Measurements from ENCODE around the gene SEC14L5.
A peak's percentile ranks its signal among the peaks of the same experiment; 100 is the strongest.
"Not testable (repeated sequence)": the region's sequence is repeated elsewhere in the genome, so short reads cannot be mapped to it uniquely, and the experiment has no call there.

The SEC14L5 gene

DNA sequence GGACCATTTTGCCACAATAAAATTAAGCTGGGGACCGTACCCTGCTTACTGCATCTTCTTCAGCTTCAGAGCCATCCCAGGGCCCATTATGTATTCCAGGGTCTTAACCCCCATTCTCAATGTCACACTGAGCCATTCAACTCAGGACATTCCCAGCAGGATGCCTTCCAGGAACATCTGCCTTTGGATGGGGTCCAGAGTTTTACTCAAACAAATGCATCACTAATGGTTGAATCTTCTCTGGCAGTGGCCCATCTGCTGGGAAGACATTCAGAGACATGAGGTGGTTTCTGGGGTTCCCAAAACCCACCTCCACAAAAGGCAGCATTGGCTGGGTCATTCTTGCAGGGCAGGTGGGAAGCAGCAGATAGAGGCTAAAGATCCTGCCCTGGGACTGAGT lies 3.4 kb upstream of the SEC14L5 start:
- Histone ChIP-seq H3K4me3 (ENCODE audit: low read length in 2 of 2) (no peak overlapping the region), H3K36me3 (ENCODE audit: control insufficient read depth in 2 of 2, insufficient read depth in 2 of 2, low read length in 2 of 2) (no peaks in the 10 kb centered on the region)

DNA sequence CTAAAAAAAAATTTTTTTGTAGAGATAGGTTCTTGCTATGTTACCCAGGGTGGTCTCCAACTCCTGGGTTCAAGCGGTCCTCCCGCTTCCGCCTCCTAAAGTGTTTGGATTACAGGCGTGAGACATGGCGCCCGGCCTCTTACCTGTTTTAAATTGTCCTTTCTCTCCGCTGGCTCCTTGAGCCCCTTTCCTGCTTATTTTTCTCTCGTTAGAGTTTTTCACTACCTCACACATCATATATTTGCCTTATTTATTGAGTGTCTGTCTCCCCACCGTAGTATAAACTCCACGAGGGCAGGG lies 760 bp upstream of the SEC14L5 start:
- Histone ChIP-seq H3K27ac (ENCODE audit: low read length) (peak overlapping the region; percentile 31), H3K9ac (ENCODE audit: low read length in 2 of 2) (peak overlapping the region; percentile 36 to 62), H3K36me3 (ENCODE audit: control insufficient read depth in 2 of 2, insufficient read depth in 2 of 2, low read length in 2 of 2) (no peaks in the 10 kb centered on the region), H3K4me3 (ENCODE audit: low read length in 2 of 2) (peak overlapping the region; percentile 69 to 79), H3K9me3 (ENCODE audit: control insufficient read depth in 2 of 2, low read length in 2 of 2) (no peaks in the 10 kb centered on the region), H3K27me3 (ENCODE audit: control insufficient read depth in 1 of 2, insufficient read depth in 2 of 2, low read length in 2 of 2) (no peaks in the 10 kb centered on the region), H3K4me1 (ENCODE audit: control insufficient read depth, insufficient read depth, low read length) (peaks cover 26% of the 10 kb centered on the region)

More for the DNA sequence above, 3.4 kb upstream of the SEC14L5 start:
- Histone ChIP-seq H3K4me1 (ENCODE audit: control insufficient read depth, insufficient read depth, low read length) (peaks cover 26% of the 10 kb centered on the region), H3K9me3 (ENCODE audit: control insufficient read depth in 2 of 2, low read length in 2 of 2) (no peaks in the 10 kb centered on the region), H3K27ac (ENCODE audit: low read length) (no peak overlapping the region), H3K27me3 (ENCODE audit: control insufficient read depth in 1 of 2, insufficient read depth in 2 of 2, low read length in 2 of 2) (no peaks in the 10 kb centered on the region), H3K9ac (ENCODE audit: low read length in 2 of 2) (no peak overlapping the region)

GRCh38 chr16:4958510-4959438 lies 644 bp downstream of the SEC14L5 start:
- no peak overlapping the region for H3K27ac ChIP-seq (ENCODE audit: low read length)
- no peak overlapping the region for H3K9ac ChIP-seq (ENCODE audit: low read length in 2 of 2)
- H3K36me3 ChIP-seq (ENCODE audit: control insufficient read depth in 2 of 2, insufficient read depth in 2 of 2, low read length in 2 of 2) = no peaks in the 10 kb centered on the region
- no peaks in the 10 kb centered on the region for H3K9me3 ChIP-seq (ENCODE audit: control insufficient read depth in 2 of 2, low read length in 2 of 2)
- peak overlapping the region; percentile 76 to 79 for H3K4me3 ChIP-seq (ENCODE audit: low read length in 2 of 2)
- H3K27me3 ChIP-seq (ENCODE audit: control insufficient read depth in 1 of 2, insufficient read depth in 2 of 2, low read length in 2 of 2) = no peaks in the 10 kb centered on the region
- peaks cover 26% of the 10 kb centered on the region for H3K4me1 ChIP-seq (ENCODE audit: control insufficient read depth, insufficient read depth, low read length)

GRCh38 chr16:4960579-4960978 lies 2.4 kb downstream of the SEC14L5 start:
- Histone ChIP-seq H3K4me1 (ENCODE audit: control insufficient read depth, insufficient read depth, low read length) (peaks cover 26% of the 10 kb centered on the region), H3K4me3 (ENCODE audit: low read length in 2 of 2) (no peak overlapping the region), H3K9ac (ENCODE audit: low read length in 2 of 2) (no peak overlapping the region), H3K36me3 (ENCODE audit: control insufficient read depth in 2 of 2, insufficient read depth in 2 of 2, low read length in 2 of 2) (no peaks in the 10 kb centered on the region), H3K9me3 (ENCODE audit: control insufficient read depth in 2 of 2, low read length in 2 of 2) (no peaks in the 10 kb centered on the region), H3K27ac (ENCODE audit: low read length) (no peak overlapping the region), H3K27me3 (ENCODE audit: control insufficient read depth in 1 of 2, insufficient read depth in 2 of 2, low read length in 2 of 2) (no peaks in the 10 kb centered on the region)

DNA sequence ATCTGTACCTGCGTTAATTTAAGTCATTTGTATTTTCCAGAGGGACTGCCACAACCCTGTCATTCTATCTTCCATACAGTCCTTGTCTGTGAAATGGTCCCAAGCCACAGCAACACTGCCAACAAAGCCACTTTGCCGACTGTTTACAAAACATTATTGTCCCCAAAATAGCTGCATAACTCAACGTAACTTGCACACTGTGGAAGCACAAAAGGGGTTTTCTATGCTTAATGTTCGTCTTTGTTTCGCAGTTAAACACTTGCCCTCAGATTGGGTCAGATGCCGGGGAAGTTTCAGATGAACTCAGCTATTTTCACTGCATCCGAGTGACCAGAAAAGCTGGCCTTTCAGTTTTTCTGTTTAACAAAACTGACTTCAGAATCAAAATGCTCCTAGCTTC lies 4.6 kb downstream of the SEC14L5 start:
- no peaks in the 10 kb centered on the region for H3K36me3 ChIP-seq (ENCODE audit: control insufficient read depth in 2 of 2, insufficient read depth in 2 of 2, low read length in 2 of 2)
- no peaks in the 10 kb centered on the region for H3K9me3 ChIP-seq (ENCODE audit: control insufficient read depth in 2 of 2, low read length in 2 of 2)
- H3K4me3 ChIP-seq (ENCODE audit: low read length in 2 of 2) = no peak overlapping the region
- no peak overlapping the region for H3K27ac ChIP-seq (ENCODE audit: low read length)
- no peak overlapping the region for H3K9ac ChIP-seq (ENCODE audit: low read length in 2 of 2)
- H3K27me3 ChIP-seq (ENCODE audit: control insufficient read depth in 1 of 2, insufficient read depth in 2 of 2, low read length in 2 of 2) = no peaks in the 10 kb centered on the region
- H3K4me1 ChIP-seq (ENCODE audit: control insufficient read depth, insufficient read depth, low read length) = peaks cover 10% of the 10 kb centered on the region

GRCh38 chr16:4963527-4963926 lies 5.4 kb downstream of the SEC14L5 start:
- not testable (repeated sequence) for H3K4me1 ChIP-seq (ENCODE audit: control insufficient read depth, insufficient read depth, low read length); H3K27ac ChIP-seq (ENCODE audit: low read length); H3K9ac ChIP-seq (ENCODE audit: low read length in 2 of 2); H3K36me3 ChIP-seq (ENCODE audit: control insufficient read depth in 2 of 2, insufficient read depth in 2 of 2, low read length in 2 of 2); H3K27me3 ChIP-seq (ENCODE audit: control insufficient read depth in 1 of 2, insufficient read depth in 2 of 2, low read length in 2 of 2); H3K4me3 ChIP-seq (ENCODE audit: low read length in 2 of 2); H3K9me3 ChIP-seq (ENCODE audit: control insufficient read depth in 2 of 2, low read length in 2 of 2)

- no peak overlapping the region for H3K27ac ChIP-seq (ENCODE audit: low read length)
- H3K4me1 ChIP-seq (ENCODE audit: control insufficient read depth, insufficient read depth, low read length) = no peaks in the 10 kb centered on the region
- H3K36me3 ChIP-seq (ENCODE audit: control insufficient read depth in 2 of 2, insufficient read depth in 2 of 2, low read length in 2 of 2) = no peaks in the 10 kb centered on the region
- H3K9ac ChIP-seq (ENCODE audit: low read length in 2 of 2) = no peak overlapping the region
- no peak overlapping the region for H3K4me3 ChIP-seq (ENCODE audit: low read length in 2 of 2)
- no peaks in the 10 kb centered on the region for H3K9me3 ChIP-seq (ENCODE audit: control insufficient read depth in 2 of 2, low read length in 2 of 2)
- peaks cover 0 to 3% of the 10 kb centered on the region in 2 donors for H3K27me3 ChIP-seq (ENCODE audit: control insufficient read depth in 1 of 2, insufficient read depth in 2 of 2, low read length in 2 of 2)
Observed at GRCh38 chr16:4966736-4967453, 8.8 kb downstream of the SEC14L5 start.

DNA sequence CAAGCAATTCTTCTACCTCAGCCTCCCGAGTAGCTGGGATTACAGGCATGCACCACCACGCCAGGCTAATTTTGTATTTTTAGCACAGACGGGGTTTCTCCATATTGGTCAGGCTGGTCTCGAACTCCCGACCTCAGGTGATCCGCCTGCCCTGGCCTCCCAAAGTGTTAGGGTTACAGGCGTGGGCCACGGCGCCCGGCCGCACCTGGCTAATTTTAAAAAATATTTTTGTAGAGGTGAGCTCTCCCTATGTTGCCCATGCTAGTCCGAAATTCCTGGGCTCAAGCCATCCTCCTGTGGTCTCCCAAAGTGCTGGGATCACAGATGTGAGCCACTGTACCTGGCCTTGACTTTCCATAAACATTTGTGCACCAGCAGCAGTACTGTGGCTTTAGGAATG lies 10.1 kb downstream of the SEC14L5 start:
- not testable (repeated sequence) for H3K4me1 ChIP-seq (ENCODE audit: control insufficient read depth, insufficient read depth, low read length)

DNA sequence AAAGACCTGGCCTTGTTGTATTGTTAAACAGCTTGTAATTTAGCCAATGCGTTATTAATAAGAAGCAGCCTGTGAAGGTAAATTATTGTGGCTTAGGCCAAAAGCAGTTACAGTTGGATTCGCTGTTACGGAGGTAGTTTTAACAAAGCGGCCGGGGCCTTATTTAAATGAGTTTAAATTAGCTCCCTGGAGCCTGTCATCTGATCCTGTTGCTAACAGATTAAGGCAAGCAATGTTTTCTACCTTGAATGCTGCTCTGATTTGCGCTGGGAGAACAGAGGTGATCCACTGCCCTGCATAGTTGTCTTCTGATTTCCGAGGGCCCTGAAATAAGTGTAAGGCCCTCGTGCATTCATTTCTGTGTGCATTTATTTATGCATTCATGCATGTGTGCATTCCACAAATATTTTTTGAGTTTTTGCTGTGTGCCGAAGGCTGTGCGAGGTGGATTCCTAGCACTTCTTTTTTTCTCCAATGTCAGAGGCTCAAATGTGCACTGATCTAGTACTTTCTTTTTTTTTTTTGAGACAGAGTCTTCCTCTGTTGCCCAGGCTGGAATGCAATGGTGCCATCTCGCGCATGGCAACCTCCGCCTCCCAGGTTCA lies 10.9 kb downstream of the SEC14L5 start:
- Histone ChIP-seq H3K4me1 (ENCODE audit: control insufficient read depth, insufficient read depth, low read length) (no peaks in the 10 kb centered on the region), H3K9me3 (ENCODE audit: control insufficient read depth in 2 of 2, low read length in 2 of 2) (no peaks in the 10 kb centered on the region), H3K9ac (ENCODE audit: low read length in 2 of 2) (no peak overlapping the region), H3K36me3 (ENCODE audit: control insufficient read depth in 2 of 2, insufficient read depth in 2 of 2, low read length in 2 of 2) (no peaks in the 10 kb centered on the region), H3K4me3 (ENCODE audit: low read length in 2 of 2) (no peak overlapping the region), H3K27me3 (ENCODE audit: control insufficient read depth in 1 of 2, insufficient read depth in 2 of 2, low read length in 2 of 2) (peaks cover 0 to 3% of the 10 kb centered on the region in 2 donors), H3K27ac (ENCODE audit: low read length) (no peak overlapping the region)

More for the DNA sequence above, 10.1 kb downstream of the SEC14L5 start:
- not testable (repeated sequence) for H3K27me3 ChIP-seq (ENCODE audit: control insufficient read depth in 1 of 2, insufficient read depth in 2 of 2, low read length in 2 of 2); H3K9me3 ChIP-seq (ENCODE audit: control insufficient read depth in 2 of 2, low read length in 2 of 2); H3K36me3 ChIP-seq (ENCODE audit: control insufficient read depth in 2 of 2, insufficient read depth in 2 of 2, low read length in 2 of 2); H3K9ac ChIP-seq (ENCODE audit: low read length in 2 of 2); H3K4me3 ChIP-seq (ENCODE audit: low read length in 2 of 2); H3K27ac ChIP-seq (ENCODE audit: low read length)

DNA sequence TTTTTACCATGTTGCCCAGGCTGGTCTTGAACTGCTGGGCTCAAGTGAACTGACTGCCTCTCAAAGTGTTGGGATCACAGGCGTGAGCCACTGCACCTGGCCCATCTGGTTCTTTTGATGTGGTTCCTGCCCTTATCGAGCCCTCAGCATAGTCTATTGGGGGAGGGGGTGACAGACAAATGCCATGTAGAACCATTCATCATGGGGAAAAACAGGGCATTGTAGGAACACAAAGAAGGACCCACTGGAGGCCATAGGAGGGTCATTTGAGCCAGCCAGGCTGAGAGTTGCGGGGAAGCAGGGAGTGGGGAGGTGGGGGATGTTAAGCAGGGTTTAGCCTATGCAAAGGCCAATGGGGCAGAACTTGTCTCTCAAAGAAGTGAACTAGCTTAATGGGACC lies 11.9 kb downstream of the SEC14L5 start:
- Histone ChIP-seq H3K4me3 (ENCODE audit: low read length in 2 of 2) (no peak overlapping the region), H3K27me3 (ENCODE audit: control insufficient read depth in 1 of 2, insufficient read depth in 2 of 2, low read length in 2 of 2) (peaks cover 0 to 3% of the 10 kb centered on the region in 2 donors), H3K9ac (ENCODE audit: low read length in 2 of 2) (no peak overlapping the region), H3K9me3 (ENCODE audit: control insufficient read depth in 2 of 2, low read length in 2 of 2) (no peaks in the 10 kb centered on the region), H3K4me1 (ENCODE audit: control insufficient read depth, insufficient read depth, low read length) (no peaks in the 10 kb centered on the region), H3K27ac (ENCODE audit: low read length) (no peak overlapping the region), H3K36me3 (ENCODE audit: control insufficient read depth in 2 of 2, insufficient read depth in 2 of 2, low read length in 2 of 2) (no peaks in the 10 kb centered on the region)
